Peyer's patch (tissue), 4 donors: ENCODE data around the gene LSM4. TPM values are rescaled to one million over a fixed set of nuclear protein-coding genes. Genes with fewer than 3 reads are reported as not detected.

Experiments used
- DNase-seq, 3 donors: peaks; one replicate each; pipeline ENCODE4 v3.0.0-alpha.2; 2017 to 2019
- H3K27ac ChIP-seq, 4 donors: fragments of 200-600 bp; sonication (generic); one replicate each; pipeline ENCODE4 v1.5.1; 2016 to 2019
- H3K27me3 ChIP-seq, 2 donors: fragments of 200-600 bp; sonication (generic); one replicate each; pipeline ENCODE4 v1.5.1; 2019
- H3K36me3 ChIP-seq, 3 donors: fragments of 200-600 bp; sonication (generic); one replicate each; pipeline ENCODE4 v1.5.1; 2016 to 2019
- H3K4me1 ChIP-seq, 4 donors: fragments of 200-600 bp; sonication (generic); one replicate each; pipeline ENCODE4 v1.5.1; 2016 to 2019
- H3K4me3 ChIP-seq, 4 donors: fragments of 200-600 bp; sonication (generic); 1 replicate in 3 of 4; 2 replicates in 1 of 4; pipeline ENCODE4 v1.5.1; 2016 to 2019; ENCODE audit warnings: mild to moderate bottlenecking in 1 of 4
- H3K9me3 ChIP-seq, 4 donors: fragments of 200-600 bp; sonication (generic); one replicate each; pipeline ENCODE4 v1.5.1; 2016 to 2019; ENCODE audit warnings: mild to moderate bottlenecking in 1 of 4
- POLR2A ChIP-seq, 2 donors: fragments of 450-650 bp; IDR thresholded peaks; one replicate each; pipeline ENCODE4 v1.5.1; 2017; ENCODE audit warnings: antibody characterized with exemption in 2 of 2, mild to moderate bottlenecking in 2 of 2, moderate library complexity in 2 of 2
- total RNA-seq, 4 donors: library from RNA; depleted of rRNA; stranded (reverse); fragments of >200 nt; gene quantifications; one replicate each; pipeline ENCODE4 v1.1.0, GENCODE V29; 2016
- TF ChIP-seq, protein P1 (sequence below), 6 experiments: fragments of 450-650 bp in 4 of 6; fragments of 200-600 bp in 2 of 6; sonication (generic) in 1 of 6; IDR thresholded peaks; one replicate each; pipeline ENCODE4 v1.5.1; 2017 to 2019; ENCODE audit warnings: antibody characterized with exemption in 6 of 6, mild to moderate bottlenecking in 3 of 6, moderate library complexity in 1 of 6

The LSM4 gene
- total RNA-seq, 4 donors from 2014 or later, result 102 to 193 (median 178) TPM

DNA sequence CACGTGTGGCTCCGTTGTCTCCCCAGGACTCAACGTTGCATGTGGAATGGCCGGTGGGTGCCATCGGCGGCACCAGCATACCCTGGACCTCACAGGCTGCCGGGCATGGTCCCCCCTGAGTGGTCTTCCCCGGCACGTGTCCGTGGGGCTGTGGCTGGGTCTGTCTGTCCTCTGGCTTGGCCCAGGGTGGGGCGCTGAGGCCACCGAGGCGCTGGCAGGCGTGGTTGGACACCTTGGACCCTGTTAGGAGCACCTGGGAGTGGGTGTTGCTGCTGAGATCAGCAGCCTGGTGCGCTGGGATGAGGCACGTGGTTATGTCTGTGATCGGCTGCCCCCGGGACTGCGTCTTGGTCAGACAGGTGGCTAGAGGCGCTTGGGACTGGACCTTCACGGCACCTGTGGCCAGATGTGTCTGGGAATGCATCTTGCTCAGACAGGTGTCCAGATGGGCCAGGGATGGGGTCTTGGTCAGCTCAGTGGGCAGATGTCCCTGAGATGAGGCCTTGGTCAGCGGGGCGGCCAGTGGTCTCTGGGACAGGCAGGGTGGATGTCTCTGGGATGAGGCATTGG lies 57.8 kb downstream of the LSM4 start:
- TF ChIP-seq, protein P1, sequence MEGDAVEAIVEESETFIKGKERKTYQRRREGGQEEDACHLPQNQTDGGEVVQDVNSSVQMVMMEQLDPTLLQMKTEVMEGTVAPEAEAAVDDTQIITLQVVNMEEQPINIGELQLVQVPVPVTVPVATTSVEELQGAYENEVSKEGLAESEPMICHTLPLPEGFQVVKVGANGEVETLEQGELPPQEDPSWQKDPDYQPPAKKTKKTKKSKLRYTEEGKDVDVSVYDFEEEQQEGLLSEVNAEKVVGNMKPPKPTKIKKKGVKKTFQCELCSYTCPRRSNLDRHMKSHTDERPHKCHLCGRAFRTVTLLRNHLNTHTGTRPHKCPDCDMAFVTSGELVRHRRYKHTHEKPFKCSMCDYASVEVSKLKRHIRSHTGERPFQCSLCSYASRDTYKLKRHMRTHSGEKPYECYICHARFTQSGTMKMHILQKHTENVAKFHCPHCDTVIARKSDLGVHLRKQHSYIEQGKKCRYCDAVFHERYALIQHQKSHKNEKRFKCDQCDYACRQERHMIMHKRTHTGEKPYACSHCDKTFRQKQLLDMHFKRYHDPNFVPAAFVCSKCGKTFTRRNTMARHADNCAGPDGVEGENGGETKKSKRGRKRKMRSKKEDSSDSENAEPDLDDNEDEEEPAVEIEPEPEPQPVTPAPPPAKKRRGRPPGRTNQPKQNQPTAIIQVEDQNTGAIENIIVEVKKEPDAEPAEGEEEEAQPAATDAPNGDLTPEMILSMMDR (IDR thresholded peaks at IDR 0.05), result no peak
- no peak for TF ChIP-seq POLR2A (IDR thresholded peaks at IDR 0.05)
- no peaks in the 10 kb centered on the region for H3K9me3 ChIP-seq
- peak in 1 of 3 donors; percentile 47 for DNase-seq
- H3K4me3 ChIP-seq, result no peak overlapping the region
- no peaks in the 10 kb centered on the region for H3K4me1 ChIP-seq
- H3K36me3 ChIP-seq, result peaks cover 0 to 51% (median 0%) of the 10 kb centered on the region in 3 donors
- H3K27ac ChIP-seq, result no peak overlapping the region
- H3K27me3 ChIP-seq, result no peaks in the 10 kb centered on the region

DNA sequence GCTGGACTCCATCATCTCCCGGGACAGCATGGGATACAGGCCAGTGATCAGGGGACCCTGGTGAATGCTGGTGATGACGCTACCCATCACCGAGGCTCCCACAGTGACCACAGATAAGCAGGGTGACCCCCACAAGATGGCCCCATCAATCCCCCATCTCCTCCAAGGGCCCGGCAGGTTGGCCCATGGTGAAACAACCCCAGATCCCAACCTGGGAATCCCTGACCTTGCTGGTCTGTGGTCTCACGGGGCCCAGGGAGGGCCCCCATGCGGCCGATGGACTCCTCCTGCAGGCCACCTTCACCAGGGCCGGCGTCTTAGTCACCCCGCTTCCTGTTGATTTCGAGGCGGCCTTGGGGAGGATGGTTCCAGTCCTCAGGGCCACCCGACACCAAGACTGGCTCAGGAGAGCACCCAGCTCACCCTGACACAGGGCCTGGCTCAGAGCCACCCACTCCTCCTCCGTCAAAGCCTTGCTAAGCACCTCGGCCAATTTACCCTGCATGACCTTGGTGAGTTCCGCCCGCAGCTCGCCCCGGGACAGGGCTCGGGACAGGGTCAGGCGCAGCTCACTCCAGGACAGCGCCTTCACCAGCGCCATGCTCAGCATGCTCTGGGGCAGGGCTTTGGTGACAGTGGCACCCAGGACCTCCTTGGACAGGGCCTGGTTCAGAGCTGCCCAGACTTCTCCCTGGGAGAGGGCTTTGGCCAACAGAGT lies 58.6 kb downstream of the LSM4 start:
- H3K36me3 ChIP-seq, result peaks cover 0 to 51% (median 0%) of the 10 kb centered on the region in 3 donors
- TF ChIP-seq POLR2A (IDR thresholded peaks at IDR 0.05), result no peak
- TF ChIP-seq, protein P1 (IDR thresholded peaks at IDR 0.05), result no peak
- DNase-seq, result no peak
- no peaks in the 10 kb centered on the region for H3K27me3 ChIP-seq
- H3K4me3 ChIP-seq, result no peak overlapping the region
- H3K4me1 ChIP-seq, result no peaks in the 10 kb centered on the region
- H3K27ac ChIP-seq, result no peak overlapping the region
- no peaks in the 10 kb centered on the region for H3K9me3 ChIP-seq

DNA sequence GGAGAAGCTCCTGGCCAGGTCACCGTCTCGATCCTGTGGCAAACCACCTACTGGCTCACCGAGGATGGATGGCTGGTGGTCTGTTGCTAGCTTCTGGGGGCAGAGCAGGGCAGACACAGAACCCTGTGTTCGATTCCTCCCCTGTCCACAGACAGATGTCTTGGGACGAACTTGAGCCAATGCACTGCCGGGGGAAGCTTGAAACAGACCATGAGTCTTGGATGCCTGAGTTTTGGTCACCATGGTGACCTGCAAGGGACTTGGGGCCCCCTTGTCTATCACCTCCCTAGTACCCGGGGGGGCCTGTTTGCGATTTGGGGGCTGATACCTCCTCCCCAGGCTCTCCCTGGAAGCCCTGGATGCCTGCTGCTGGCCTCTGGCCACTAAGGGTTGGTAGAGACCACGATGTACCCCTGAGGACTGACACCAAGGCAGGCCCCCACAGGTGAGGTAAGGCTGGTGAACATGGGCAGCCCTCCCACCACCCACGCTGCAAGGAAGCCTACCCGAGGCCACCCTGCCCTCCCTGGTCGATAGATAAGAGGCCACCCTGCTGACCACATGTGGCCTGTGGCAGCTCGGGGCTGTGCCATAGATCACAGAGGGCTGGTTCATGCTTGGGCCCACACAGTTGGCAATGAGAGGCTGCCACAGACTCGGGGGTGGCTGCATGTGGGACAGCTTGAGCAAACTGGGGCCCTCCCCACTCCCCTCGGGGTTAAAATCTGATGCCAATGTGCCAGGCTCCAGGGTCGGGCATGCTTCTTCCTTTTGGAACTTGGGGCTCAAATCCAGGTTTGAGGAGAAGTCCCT lies 59.3 kb downstream of the LSM4 start:
- Histone ChIP-seq H3K27ac (no peak overlapping the region), H3K36me3 (peaks cover 0 to 44% (median 0%) of the 10 kb centered on the region in 3 donors), H3K4me1 (no peaks in the 10 kb centered on the region), H3K4me3 (no peak overlapping the region), H3K9me3 (no peaks in the 10 kb centered on the region), H3K27me3 (no peaks in the 10 kb centered on the region)
- TF ChIP-seq, protein P1 (IDR thresholded peaks at IDR 0.05), result no peak
- TF ChIP-seq POLR2A (IDR thresholded peaks at IDR 0.05), result no peak
- DNase-seq, result no peak

DNA sequence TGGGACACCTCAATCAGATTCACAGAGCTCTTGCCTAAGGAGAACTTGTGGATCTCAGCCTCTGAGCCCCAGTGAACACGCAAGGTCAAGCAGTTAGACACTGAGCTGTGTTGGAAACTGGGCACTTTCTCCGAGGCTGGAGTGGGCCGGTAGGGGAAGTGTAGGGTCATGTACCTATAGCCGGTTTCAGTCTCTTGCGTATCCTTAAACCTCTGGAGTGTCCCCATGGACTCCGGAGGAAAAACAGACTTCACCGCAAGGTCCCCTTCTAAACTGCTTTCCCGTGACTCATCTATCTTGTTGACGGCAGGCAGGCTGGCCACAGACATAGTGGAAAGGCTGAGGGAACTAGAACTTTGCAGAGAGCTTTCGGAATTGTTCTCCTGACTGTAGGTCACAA lies 60.0 kb downstream of the LSM4 start:
- Histone ChIP-seq H3K36me3 (peaks cover 0 to 38% (median 0%) of the 10 kb centered on the region in 3 donors), H3K27me3 (no peaks in the 10 kb centered on the region), H3K27ac (no peak overlapping the region), H3K4me3 (no peak overlapping the region), H3K4me1 (no peaks in the 10 kb centered on the region), H3K9me3 (no peaks in the 10 kb centered on the region)
- TF ChIP-seq POLR2A (IDR thresholded peaks at IDR 0.05), result no peak
- TF ChIP-seq, protein P1 (IDR thresholded peaks at IDR 0.05), result no peak
- no peak for DNase-seq

DNA sequence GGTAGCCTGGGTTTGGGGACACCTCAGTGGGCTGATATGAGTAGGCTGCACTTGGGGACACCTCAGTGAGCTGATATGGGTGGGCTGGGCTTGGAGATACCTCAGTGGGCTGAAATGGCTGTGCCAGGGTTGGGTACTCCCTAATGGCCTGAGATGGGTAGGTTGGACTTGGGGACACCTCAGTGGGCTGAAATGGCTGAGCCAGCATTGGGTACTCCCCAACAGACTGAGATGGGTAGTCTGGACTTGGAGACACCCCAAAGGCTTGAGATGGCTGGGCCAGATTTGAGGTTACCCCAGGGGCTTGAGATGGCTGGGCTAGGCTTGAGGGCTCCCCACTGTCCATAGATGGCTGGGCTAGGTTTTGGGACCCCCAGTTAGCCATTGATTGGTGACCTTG lies 60.7 kb downstream of the LSM4 start:
- Histone ChIP-seq H3K36me3 (peaks cover 0 to 30% (median 0%) of the 10 kb centered on the region in 3 donors), H3K27ac (no peak overlapping the region), H3K9me3 (no peaks in the 10 kb centered on the region), H3K4me3 (no peak overlapping the region), H3K4me1 (no peaks in the 10 kb centered on the region), H3K27me3 (no peaks in the 10 kb centered on the region)
- TF ChIP-seq, protein P1 (IDR thresholded peaks at IDR 0.05), result no peak
- DNase-seq, result no peak
